HepG2 (cell line): Measurements from ENCODE around the gene TMED6. TPM values are rescaled to one million over a fixed set of nuclear protein-coding genes. Genes with fewer than 3 reads are reported as not detected.

Experiments used
- ARID5B ChIP-seq: IDR thresholded peaks from 2 replicates; pipeline ENCODE4 v1.4.0; 2020; ENCODE audit warnings: mild to moderate bottlenecking, missing genetic modification reagents
- EED ChIP-seq: sonication (generic); formaldehyde crosslinking; IDR thresholded peaks from 2 replicates; pipeline ENCODE4 v1.5.0; 2020; ENCODE audit warnings: mild to moderate bottlenecking, missing genetic modification reagents
- ETV5 ChIP-seq: IDR thresholded peaks from 2 replicates; pipeline ENCODE4 v1.6.1; 2018; ENCODE audit warnings: missing biosample characterization, missing genetic modification reagents, inconsistent platforms, borderline replicate concordance
- ETV6 ChIP-seq: sonication (generic); formaldehyde crosslinking; conservative IDR thresholded peaks from 2 replicates; pipeline ENCODE4 v1.4.0; 2020; ENCODE audit warnings: missing genetic modification reagents
- HOXA9 ChIP-seq: sonication (generic); formaldehyde crosslinking; IDR thresholded peaks from 2 replicates; pipeline ENCODE4 v1.8.1; 2022; ENCODE audit warnings: missing genetic modification reagents, mild to moderate bottlenecking, moderate library complexity, borderline replicate concordance
- KAT2B ChIP-seq: fragments of 150-350 bp; IDR thresholded peaks from 2 replicates; pipeline ENCODE4 v1.6.1; 2014; ENCODE audit warnings: low read depth, low read length, borderline replicate concordance
- MEF2D ChIP-seq: sonication (generic); formaldehyde crosslinking; IDR thresholded peaks from 2 replicates; pipeline ENCODE4 v1.5.1; 2020; ENCODE audit warnings: mild to moderate bottlenecking, missing genetic modification reagents
- NR2F6 ChIP-seq, 2 experiments: IDR thresholded peaks; 2 replicates each; pipeline ENCODE4 v1.6.1; 2016; ENCODE audit warnings: antibody characterized with exemption in 1 of 2, mild to moderate bottlenecking in 1 of 2
- PBX2 ChIP-seq: IDR thresholded peaks from 2 replicates; pipeline ENCODE4 v1.6.1; 2016; ENCODE audit warnings: control low read depth
- RBM22 ChIP-seq: fragments of 200-400 bp; formaldehyde crosslinking; optimal IDR thresholded peaks from 2 replicates; pipeline ENCODE3; 2017; ENCODE audit warnings: mild to moderate bottlenecking, low read length, moderate library complexity
- SATB2 ChIP-seq: sonication (generic); formaldehyde crosslinking; IDR thresholded peaks from 2 replicates; pipeline ENCODE4 v1.5.0; 2020; ENCODE audit warnings: missing genetic modification reagents
- SSRP1 ChIP-seq: IDR thresholded peaks from 2 replicates; pipeline ENCODE4 v1.6.1; 2016; ENCODE audit warnings: control low read depth
- TRIM22 ChIP-seq: fragments of 450-650 bp; IDR thresholded peaks from 2 replicates; pipeline ENCODE4 v1.6.1; 2017
- ZMYM4 ChIP-seq: sonication (generic); formaldehyde crosslinking; IDR thresholded peaks from 2 replicates; pipeline ENCODE4 v1.8.1; 2023; ENCODE audit warnings: mild to moderate bottlenecking, missing genetic modification reagents
- ZNF20 ChIP-seq: sonication (generic); formaldehyde crosslinking; IDR thresholded peaks from 2 replicates; pipeline ENCODE4 v1.4.0; 2020; ENCODE audit warnings: mild to moderate bottlenecking, moderate library complexity, missing genetic modification reagents
- ZNF205 ChIP-seq: IDR thresholded peaks from 2 replicates; pipeline ENCODE4 v1.6.1; 2018; ENCODE audit warnings: missing biosample characterization, missing genetic modification reagents
- ZNF253 ChIP-seq: sonication (generic); formaldehyde crosslinking; IDR thresholded peaks from 2 replicates; pipeline ENCODE4 v1.8.0; 2022; ENCODE audit warnings: mild to moderate bottlenecking, missing genetic modification reagents, borderline replicate concordance
- ZNF331 ChIP-seq: sonication (generic); formaldehyde crosslinking; IDR thresholded peaks from 2 replicates; pipeline ENCODE4 v1.4.0; 2020; ENCODE audit warnings: missing genetic modification reagents
- ZNF484 ChIP-seq: sonication (generic); formaldehyde crosslinking; IDR thresholded peaks from 2 replicates; pipeline ENCODE4 v1.5.1; 2020; ENCODE audit warnings: mild to moderate bottlenecking, low read depth, missing genetic modification reagents, borderline replicate concordance
- ZSCAN9 ChIP-seq: IDR thresholded peaks from 2 replicates; pipeline ENCODE4 v1.6.1; 2016; ENCODE audit warnings: borderline replicate concordance
- polyA plus RNA-seq, 8 experiments: library from polyadenylated mRNA; depleted of rRNA in 3 of 8; stranded (reverse) in 7 of 8; unstranded in 1 of 8; fragments of >200 nt; fragmentation: Illumina TruSeq in 4 of 8; extraction: Trizol in 4 of 8; gene quantifications; 2 replicates each; pipeline versions ENCODE4 v1.2.1 to v1.2.3, GENCODE V29; 2011 to 2016; ENCODE audit warnings: low read depth in 4 of 8, missing spikeins in 1 of 8, mixed read lengths in 1 of 8; ENCODE audit not compliant: insufficient read depth in 1 of 8
- total RNA-seq, 5 experiments: library from RNA; depleted of rRNA; stranded (reverse); fragments of >200 nt; fragmentation: Illumina TruSeq; extraction: Trizol; gene quantifications; 2 replicates each; pipeline ENCODE4 v1.2.3, GENCODE V29; 2016; ENCODE audit warnings: low read depth in 1 of 5
- TF ChIP-seq, protein P1 (sequence below): IDR thresholded peaks from 2 replicates; pipeline ENCODE4 v1.6.1; 2016; ENCODE audit warnings: low read depth, control low read depth
- TF ChIP-seq, protein P2 (sequence below): sonication (generic); formaldehyde crosslinking; IDR thresholded peaks from 2 replicates; pipeline ENCODE4 v1.5.1; 2020; ENCODE audit warnings: missing genetic modification reagents, mild to moderate bottlenecking, borderline replicate concordance

TMED6 gene
- total and polyA plus RNA-seq, 2 of the 13 experiments (the other 11 are each of a cell fraction or from before 2014, with no cell fraction given), result 9.8 to 14.4 TPM

GRCh38 chr16:69396187-69397061, 44.8 kb upstream of the TMED6 start (continued):
- TF ChIP-seq EED (CRISPR knock-in tag), result no peak
- no peak for TF ChIP-seq KAT2B
- peak; percentile 87 for TF ChIP-seq ZNF331 (CRISPR knock-in tag)
- TF ChIP-seq MEF2D (CRISPR knock-in tag), result peak; percentile 96
- TF ChIP-seq ARID5B (CRISPR knock-in tag), result peak; percentile 98
- TF ChIP-seq SSRP1 (CRISPR knock-in tag), result peak; percentile 98
- TF ChIP-seq, protein P1, sequence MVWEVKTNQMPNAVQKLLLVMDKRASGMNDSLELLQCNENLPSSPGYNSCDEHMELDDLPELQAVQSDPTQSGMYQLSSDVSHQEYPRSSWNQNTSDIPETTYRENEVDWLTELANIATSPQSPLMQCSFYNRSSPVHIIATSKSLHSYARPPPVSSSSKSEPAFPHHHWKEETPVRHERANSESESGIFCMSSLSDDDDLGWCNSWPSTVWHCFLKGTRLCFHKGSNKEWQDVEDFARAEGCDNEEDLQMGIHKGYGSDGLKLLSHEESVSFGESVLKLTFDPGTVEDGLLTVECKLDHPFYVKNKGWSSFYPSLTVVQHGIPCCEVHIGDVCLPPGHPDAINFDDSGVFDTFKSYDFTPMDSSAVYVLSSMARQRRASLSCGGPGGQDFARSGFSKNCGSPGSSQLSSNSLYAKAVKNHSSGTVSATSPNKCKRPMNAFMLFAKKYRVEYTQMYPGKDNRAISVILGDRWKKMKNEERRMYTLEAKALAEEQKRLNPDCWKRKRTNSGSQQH (CRISPR knock-in tag), result no peak
- TF ChIP-seq, protein P2, sequence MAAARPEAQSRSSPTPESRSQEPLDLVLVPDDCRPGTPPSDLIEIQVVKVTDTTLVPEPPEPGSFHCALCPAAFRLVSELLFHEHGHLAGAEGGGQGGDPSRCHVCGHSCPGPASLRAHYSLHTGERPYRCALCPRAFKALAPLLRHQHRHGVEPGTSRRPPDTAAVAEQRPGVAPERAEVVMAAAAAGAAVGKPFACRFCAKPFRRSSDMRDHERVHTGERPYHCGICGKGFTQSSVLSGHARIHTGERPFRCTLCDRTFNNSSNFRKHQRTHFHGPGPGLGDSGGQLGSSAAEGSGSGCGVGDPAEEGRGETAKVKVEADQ (CRISPR knock-in tag), result no peak
- no peak for TF ChIP-seq PBX2
- no peak for TF ChIP-seq TRIM22
- 0 out of 2 replicates have a peak, but pooled peaks have one; percentile 13 for TF ChIP-seq ETV6
- TF ChIP-seq ZNF205 (CRISPR knock-in tag), result peak; percentile 78; the same call in 1 of the 2 replicates
- no peak for TF ChIP-seq HOXA9 (CRISPR knock-in tag)
- no peak for TF ChIP-seq SATB2 (CRISPR knock-in tag)
- TF ChIP-seq ZSCAN9 (CRISPR knock-in tag), result peak; percentile 94
- peak; percentile 98 for TF ChIP-seq NR2F6 (IDR thresholded peaks at IDR 0.05)
- TF ChIP-seq NR2F6 (CRISPR knock-in tag; IDR thresholded peaks at IDR 0.05), result peak; percentile 95
- TF ChIP-seq ZNF484 (CRISPR knock-in tag), result no peak
- TF ChIP-seq RBM22, result no peak
- peak; percentile 63 for TF ChIP-seq ZMYM4
- TF ChIP-seq ZNF253, result no peak
- TF ChIP-seq ZNF20 (CRISPR knock-in tag), result no peak
- peak; percentile 68; the same call in 1 of the 2 replicates for TF ChIP-seq ETV5 (CRISPR knock-in tag)
